Measurements from ENCODE around the gene SH2D6.

The SH2D6 gene

GRCh38 chr2:85401844-85402243 lies 16.7 kb upstream of the SH2D6 start:
- TF ChIP-seq POLR2AphosphoS5 (IDR thresholded peaks at IDR 0.05; ENCODE audit: low read depth, low read length) (no peak), TAF1 (IDR thresholded peaks at IDR 0.05; ENCODE audit: borderline replicate concordance, insufficient read depth, low read length) (no peak), FOXP2 (optimal IDR thresholded peaks at IDR 0.05; ENCODE audit: borderline replicate concordance, extremely low read depth, extremely low read length, insufficient read depth) (no peak), REST (IDR thresholded peaks at IDR 0.05; ENCODE audit: insufficient read depth in 1 of 2, low read depth in 2 of 2, low read length in 2 of 2) (no peak), SIN3A (IDR thresholded peaks at IDR 0.05; ENCODE audit: borderline replicate concordance, insufficient read depth, low read length) (no peak)

GRCh38 chr2:85405201-85406059 lies 13.1 kb upstream of the SH2D6 start:
- TF ChIP-seq REST (IDR thresholded peaks at IDR 0.05; ENCODE audit: insufficient read depth in 1 of 2, low read depth in 2 of 2, low read length in 2 of 2) = no peak

GRCh38 chr2:85409845-85410583 lies 8.5 kb upstream of the SH2D6 start, which contains the start of gene CAPG:
Gene CAPG, minus strand, starts transcription at chr2:85410366. Its CDS starts 8,221 bp downstream, at chr2:85402145.
- TF ChIP-seq FOXP2 (optimal IDR thresholded peaks at IDR 0.05; ENCODE audit: borderline replicate concordance, extremely low read depth, extremely low read length, insufficient read depth) (no peak), SIN3A (IDR thresholded peaks at IDR 0.05; ENCODE audit: borderline replicate concordance, insufficient read depth, low read length) (no peak), TAF1 (IDR thresholded peaks at IDR 0.05; ENCODE audit: borderline replicate concordance, insufficient read depth, low read length) (no peak), POLR2AphosphoS5 (IDR thresholded peaks at IDR 0.05; ENCODE audit: low read depth, low read length) (no peak), REST (IDR thresholded peaks at IDR 0.05; ENCODE audit: insufficient read depth in 1 of 2, low read depth in 2 of 2, low read length in 2 of 2) (no peak)

- TF ChIP-seq TAF1 (IDR thresholded peaks at IDR 0.05; ENCODE audit: borderline replicate concordance, insufficient read depth, low read length) (no peak), REST (IDR thresholded peaks at IDR 0.05; ENCODE audit: insufficient read depth in 1 of 2, low read depth in 2 of 2, low read length in 2 of 2) (no peak), FOXP2 (optimal IDR thresholded peaks at IDR 0.05; ENCODE audit: borderline replicate concordance, extremely low read depth, extremely low read length, insufficient read depth) (no peak), POLR2AphosphoS5 (IDR thresholded peaks at IDR 0.05; ENCODE audit: low read depth, low read length) (no peak), SIN3A (IDR thresholded peaks at IDR 0.05; ENCODE audit: borderline replicate concordance, insufficient read depth, low read length) (no peak)
Observed at GRCh38 chr2:85410584-85411404, 7.7 kb upstream of the SH2D6 start.

Data from PFSK-1 (cell line).